Daoy (cell line): ENCODE measurements around the gene CLIC5. TPM values are rescaled to one million over a fixed set of nuclear protein-coding genes. Genes with fewer than 3 reads are reported as not detected.

ENCODE experiments used
- DNase-seq: peaks from one replicate; pipeline ENCODE4 v3.0.0-alpha.2; 2015; ENCODE audit warnings: low read depth
- total RNA-seq: library from RNA; depleted of rRNA; stranded (reverse); fragments of >200 nt; shearing (Covaris generic); gene quantifications from 2 replicates; pipeline ENCODE4 v1.2.3, GENCODE V29; 2014; rRNA removed

Gene CLIC5
- total RNA-seq = 0.11 TPM in 1 of 2 replicates, not detected in the other

- DNase-seq = peak; percentile 16
Measured at GRCh38 chr6:46015119-46015968, at the start of gene CLIC5. TSS of gene CLIC5 (minus strand) at chr6:46015860. CDS start at chr6:46015542, 318 bp downstream.

DNA sequence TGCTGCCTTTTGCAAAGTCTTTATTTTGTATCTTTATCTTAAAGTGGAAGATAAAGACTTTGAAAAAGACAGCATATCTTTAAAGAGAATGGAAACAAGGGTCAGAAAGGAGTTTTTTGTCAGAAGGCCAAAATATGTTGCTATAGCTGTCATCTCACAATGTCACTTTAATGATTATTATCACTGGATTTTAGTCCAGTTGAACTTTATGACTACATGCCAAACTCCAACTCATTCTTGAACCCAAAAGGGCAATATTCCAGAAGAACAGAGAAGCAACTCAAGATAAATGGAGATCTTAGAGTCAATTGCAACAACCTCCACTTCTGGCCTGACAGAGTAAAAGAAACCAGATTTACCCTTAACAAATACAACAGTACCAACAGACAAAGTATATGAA, 47.3 kb upstream of the CLIC5 start:
- no peak for DNase-seq

GRCh38 chr6:46062312-46062711, 46.7 kb upstream of the CLIC5 start:
- peak; percentile 53 for DNase-seq

DNA sequence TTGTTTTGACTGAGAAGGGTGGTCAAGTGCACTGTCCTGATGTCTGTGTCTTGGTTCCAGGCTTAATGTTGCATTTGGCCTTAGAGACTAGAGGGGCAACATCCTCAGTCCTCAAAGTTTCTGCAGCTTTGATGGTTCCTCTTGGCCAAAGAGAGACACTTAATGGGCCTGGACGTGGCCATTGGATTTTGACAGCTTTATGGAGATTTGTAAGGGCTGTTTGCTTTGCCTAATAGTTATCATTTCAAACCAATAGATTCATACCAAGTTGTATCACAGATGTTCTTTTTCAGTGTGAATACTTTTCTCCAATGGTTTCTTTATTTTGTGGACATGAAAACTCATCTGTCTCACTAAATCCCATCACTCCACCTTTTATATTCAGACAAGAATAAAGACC, 45.8 kb upstream of the CLIC5 start:
- DNase-seq = no peak

GRCh38 chr6:46059608-46060007, 43.9 kb upstream of the CLIC5 start:
- no peak for DNase-seq

DNA sequence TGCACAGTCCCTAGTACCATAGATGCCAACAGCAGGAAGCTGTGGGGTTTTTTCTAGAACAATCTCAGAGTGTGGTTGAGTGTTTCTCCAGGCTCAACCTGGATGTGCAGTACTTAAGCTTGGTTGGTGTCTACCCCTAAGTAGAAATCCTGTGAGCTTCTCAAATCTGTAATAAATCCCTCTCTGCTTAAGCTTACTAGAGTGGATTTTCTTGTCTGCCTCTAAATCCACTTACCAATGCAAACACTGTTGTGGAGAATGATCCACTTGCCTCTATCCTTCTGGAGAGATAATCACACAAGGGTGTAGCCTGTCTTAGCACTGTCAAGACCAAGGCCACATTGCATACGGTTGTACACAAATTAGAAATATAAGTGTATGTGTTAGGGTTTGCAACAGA, 43.3 kb upstream of the CLIC5 start:
- DNase-seq = no peak

GRCh38 chr6:46057792-46058191, 42.1 kb upstream of the CLIC5 start:
- no peak for DNase-seq

GRCh38 chr6:46056906-46057529, 41.4 kb upstream of the CLIC5 start:
- DNase-seq = no peak

GRCh38 chr6:46054516-46054915, 38.9 kb upstream of the CLIC5 start:
- no peak for DNase-seq

DNA sequence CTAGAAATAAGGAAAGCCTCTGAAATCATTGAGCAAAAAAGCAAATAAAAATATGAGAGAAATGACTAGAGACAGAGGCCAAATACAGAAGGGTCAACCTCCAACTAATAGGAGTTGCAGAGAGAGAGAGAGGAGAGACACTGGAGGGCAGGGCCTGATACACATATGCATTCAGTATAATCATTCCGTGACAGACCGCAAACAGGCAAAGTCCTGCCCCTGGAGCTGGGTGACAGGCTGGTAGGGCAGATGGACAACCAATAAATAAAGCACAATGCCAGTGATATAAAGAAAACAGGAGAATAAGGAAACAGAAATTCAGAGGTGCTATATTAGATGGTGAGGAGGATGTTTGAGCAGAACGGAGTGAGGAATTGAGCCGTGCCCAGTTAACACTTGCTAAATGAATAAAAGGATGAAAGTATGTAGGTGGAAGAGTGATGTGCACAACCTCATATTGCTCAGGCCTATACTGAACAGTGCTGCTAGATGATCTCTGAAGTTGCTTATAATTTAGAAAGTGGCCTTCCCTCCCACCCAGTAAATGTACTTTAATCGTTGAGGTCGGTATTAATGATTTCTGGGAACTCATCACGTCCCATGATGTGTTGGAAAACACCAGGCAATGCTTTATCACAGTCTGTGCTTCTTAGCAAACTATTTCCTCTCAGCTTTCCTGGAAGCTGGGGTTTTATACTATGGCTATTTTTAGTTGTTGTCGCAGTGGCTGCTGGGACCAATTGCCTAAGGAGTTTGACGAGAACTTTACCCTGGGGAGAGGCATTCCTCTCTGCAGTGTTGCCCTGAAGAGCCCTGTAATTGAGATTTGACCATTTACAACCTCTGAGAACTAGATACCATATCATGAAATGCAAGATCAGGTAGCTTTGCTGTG, 37.6 kb upstream of the CLIC5 start:
- no peak for DNase-seq

- no peak for DNase-seq
Measured at GRCh38 chr6:46052479-46052878, 36.8 kb upstream of the CLIC5 start.

DNA sequence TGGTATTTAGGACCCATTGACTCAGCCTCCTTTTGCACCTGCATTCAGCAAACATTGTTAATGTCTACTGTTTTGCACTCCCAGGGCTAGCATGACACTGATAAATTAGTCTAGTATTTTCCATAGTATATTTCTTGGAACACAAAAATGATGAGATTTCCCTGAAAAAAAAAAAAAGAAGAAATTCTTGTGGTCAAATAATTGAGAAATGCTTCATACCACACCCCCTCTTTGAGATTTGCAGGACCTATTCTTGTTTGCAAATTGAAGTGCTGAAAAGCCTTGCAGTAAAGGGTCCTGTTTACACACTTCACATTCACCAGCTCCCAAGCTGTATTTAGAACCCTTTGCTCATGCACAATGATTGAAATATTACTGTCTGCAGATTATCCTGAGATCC, 36.3 kb upstream of the CLIC5 start:
- no peak for DNase-seq

DNA sequence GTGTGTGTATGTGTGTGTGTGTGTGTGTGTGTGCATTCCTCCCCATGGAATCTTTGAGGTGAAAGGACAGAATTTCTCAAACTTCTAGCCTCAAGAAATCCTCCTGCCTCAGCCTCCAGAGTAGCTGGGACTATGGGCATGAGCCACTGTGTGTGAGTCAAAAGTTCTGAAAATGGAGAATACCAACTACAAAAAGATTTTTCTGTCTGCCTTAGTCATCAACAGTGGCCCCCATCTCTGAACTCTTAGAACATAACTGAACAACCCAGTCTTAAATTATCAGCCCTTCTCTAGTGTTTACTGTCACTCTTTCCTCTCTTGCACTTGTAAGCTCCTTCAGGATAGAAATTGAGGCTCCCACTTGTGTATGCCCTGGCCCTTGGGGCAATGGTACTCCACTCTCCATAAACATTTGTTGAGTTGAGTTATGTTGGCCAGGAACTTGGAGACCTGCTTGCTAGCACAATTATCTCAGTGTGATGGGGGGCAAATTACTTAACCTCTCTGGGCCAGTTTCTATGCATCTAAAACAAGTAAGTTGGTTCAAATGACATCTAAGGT, 35.3 kb upstream of the CLIC5 start:
- DNase-seq = no peak

DNA sequence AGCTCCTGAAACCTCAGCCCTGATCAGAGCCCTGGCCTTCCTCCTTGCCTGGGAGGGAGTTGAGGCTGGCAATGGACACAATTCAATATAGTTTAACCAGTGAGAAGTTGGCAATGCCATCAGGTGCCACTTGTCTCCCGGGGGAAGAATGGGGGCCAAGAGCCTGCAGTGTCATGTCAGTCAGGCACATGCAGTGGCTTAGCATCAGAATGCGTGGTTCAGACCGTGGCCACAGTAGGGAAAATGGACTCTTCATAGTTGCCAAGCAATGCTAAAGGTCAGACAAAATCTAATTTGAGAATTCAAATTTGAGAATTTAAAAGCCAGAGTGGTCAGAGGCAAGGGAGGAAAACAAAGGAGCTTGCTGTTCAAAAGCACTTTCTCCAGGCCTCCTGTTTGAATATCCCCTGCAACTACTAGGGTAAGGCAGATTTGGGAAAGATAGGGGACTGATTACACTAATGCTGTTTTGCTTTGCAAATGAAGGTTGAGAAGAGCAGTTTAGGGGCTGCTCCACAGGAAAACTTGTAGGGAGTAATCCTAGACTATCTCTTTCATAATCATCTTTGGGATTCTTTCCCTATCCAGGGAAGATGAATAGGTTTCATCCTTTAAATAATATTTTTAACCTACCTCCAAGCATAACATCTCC, 33.1 kb upstream of the CLIC5 start:
- no peak for DNase-seq

DNA sequence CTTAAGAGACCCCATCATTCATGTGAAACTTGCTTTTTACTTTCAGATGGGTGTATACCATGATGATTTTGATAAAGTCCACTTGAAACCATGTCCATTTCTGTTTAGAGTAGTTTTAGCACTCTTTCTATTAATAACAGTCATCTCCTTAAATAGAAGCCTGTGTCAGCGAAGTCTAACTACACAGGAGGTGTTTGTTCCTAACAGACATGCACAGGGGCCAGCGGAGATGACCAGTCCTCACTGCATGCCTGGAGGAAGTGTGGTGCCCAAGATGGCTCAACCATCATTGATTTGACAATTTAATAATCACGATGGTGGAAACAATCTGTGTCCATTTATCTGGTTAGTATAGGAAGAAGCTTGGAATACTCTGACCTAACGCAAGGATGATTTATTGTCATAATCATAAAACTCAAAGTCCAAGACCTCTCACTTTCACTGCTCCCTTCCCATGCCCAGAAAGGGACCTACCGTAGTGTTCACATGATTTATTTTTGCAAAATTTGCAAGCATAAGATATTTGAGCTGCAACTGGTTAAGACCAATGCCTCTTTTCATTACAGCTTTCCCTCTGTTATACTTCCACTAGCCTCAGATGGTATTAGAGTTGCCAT, 31.0 kb upstream of the CLIC5 start:
- no peak for DNase-seq

- DNase-seq = peak; percentile 91
Measured at GRCh38 chr6:46044881-46045617, 29.4 kb upstream of the CLIC5 start.

- DNase-seq = peak; percentile 65
Measured at GRCh38 chr6:46042355-46042999, 26.8 kb upstream of the CLIC5 start.

DNA sequence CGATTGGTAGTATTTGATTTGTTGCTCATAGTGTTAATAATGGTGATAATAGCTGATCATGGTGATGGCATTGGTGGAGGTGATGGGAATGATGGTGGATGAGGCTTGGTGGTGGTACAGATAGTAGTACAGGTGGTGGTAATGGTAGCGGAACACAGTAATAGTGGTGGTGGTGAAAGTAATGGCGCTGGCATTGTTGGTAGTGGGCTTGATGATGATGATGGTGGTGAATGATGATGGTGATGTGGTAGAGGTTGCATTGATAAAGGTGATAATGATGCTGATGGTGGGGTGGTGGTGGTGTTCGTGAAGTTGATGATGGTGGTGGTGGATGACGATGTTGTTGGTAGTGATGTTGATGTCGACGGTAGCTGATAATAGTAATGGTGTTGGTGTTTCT, 24.6 kb upstream of the CLIC5 start:
- no peak for DNase-seq

DNA sequence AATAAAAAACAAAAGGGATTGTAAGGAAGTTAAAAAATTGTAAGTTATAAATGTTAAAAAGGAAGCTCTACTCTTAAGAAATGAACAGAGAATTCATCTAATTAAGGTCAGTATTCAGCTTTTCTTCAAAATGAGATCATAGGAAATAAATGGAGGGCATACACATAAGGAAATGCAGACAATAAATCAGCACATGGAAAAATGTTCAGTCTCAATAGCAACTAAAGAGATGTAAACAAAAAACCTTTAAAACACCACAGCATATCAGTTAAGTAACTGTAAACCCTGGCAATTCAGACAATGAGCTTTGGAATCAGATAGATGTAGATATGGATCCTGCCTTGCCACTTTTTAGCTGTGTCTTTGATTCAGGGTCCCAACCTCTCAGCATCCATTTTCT, 24.0 kb upstream of the CLIC5 start:
- no peak for DNase-seq

- no peak for DNase-seq
Measured at GRCh38 chr6:46036911-46037310, 21.3 kb upstream of the CLIC5 start.
